GM18861 (cell line): ENCODE data around the gene CCDC179.
A peak's percentile ranks its signal among the peaks of the same experiment; 100 is the strongest.

ENCODE experiments used
- ATAC-seq: cut with Tn5 transposase; IDR thresholded peaks from one replicate; pipeline ENCODE4 v1.9.1; 2021; ENCODE audit not compliant: unreplicated experiment

Gene CCDC179

GRCh38 chr11:22860241-22860640 is at the start of gene CCDC179:
TSS of gene CCDC179 (minus strand) at chr11:22860474. CDS start at chr11:22860421, 53 bp downstream.
- no peak for ATAC-seq

DNA sequence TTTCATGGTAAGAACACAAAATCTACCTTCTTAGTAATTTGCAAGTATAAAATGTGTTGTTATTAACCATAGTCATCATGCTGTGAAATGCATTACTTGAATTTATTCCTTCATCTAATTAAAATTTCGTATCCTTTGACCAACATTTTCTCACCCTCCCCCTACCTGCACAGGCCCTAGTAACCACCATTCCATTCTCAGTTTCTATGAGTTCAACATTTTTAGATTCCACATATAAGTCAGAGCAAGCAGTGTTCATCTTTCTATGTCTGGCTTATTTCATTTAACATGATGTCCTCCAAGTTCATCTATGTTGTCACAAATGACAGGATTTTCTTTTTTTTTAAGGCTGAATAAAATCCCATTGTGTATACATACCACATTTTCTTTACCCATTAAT is 43.5 kb upstream of the CCDC179 start:
- ATAC-seq, result peak; percentile 42

DNA sequence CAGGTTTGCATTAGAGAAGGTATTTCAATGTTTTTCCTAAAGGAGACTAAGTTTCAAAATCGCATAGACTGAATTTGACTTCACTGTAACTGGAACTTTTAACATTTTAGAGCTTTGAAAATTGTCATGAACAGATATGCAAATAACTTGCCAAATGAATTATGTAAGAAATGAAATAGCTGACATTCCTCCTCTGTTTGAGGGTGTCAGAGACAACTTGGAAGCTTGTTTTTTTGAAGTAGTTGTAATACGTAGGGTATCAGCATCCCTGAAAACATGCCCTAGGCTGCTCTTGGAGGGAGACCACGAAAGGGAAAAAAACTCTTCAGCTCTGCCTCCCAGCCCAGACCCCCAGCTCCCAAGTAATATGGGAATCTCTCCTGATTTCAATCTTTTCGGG is 41.3 kb upstream of the CCDC179 start:
- no peak for ATAC-seq

- ATAC-seq, result no peak
These were observed 40.7 kb upstream of the CCDC179 start for GRCh38 chr11:22900764-22901486.

DNA sequence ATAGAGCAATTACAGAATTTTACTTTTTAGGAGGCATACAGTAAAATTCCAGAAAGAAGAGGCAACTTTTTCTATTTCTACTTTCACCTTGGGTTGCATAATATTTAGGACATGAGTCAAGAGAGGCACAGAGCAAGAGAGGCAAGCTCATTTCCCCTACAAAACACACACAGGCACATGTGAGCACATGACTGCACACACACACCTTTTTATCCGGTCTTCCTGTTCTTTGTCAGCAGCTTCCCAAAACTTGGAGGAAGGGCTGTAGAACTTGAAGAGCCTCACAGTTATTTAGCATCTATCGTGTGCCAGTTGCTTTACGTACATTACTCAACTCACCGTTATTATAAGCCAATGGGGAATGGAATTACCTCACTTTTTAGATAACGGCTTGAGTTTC is 37.8 kb upstream of the CCDC179 start:
- no peak for ATAC-seq

GRCh38 chr11:22890227-22890626 is 30.0 kb upstream of the CCDC179 start:
- no peak for ATAC-seq

DNA sequence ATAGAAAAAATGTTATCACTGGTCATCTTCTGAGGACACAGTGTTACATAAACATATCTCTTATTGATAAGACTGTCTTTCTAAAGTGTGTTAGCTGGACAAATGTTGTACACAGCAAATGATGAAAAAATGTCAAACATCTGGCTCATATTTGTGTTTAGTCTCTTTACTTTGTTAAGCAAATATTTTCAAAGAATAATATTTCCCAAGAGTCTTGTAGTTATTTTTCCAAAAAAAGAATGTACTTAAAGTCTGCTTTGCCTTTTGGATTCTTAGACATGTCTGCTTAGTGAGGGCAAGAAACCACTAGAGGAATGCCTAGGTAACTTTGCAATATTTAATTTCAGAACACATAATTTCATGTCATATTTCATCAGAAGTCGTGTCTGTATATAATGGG is 23.9 kb upstream of the CCDC179 start:
- no peak for ATAC-seq

- ATAC-seq, result no peak
These were observed 19.4 kb upstream of the CCDC179 start for GRCh38 chr11:22879630-22880029.

GRCh38 chr11:22878604-22879003 is 18.3 kb upstream of the CCDC179 start:
- no peak for ATAC-seq

GRCh38 chr11:22878039-22878438 is 17.8 kb upstream of the CCDC179 start:
- no peak for ATAC-seq

DNA sequence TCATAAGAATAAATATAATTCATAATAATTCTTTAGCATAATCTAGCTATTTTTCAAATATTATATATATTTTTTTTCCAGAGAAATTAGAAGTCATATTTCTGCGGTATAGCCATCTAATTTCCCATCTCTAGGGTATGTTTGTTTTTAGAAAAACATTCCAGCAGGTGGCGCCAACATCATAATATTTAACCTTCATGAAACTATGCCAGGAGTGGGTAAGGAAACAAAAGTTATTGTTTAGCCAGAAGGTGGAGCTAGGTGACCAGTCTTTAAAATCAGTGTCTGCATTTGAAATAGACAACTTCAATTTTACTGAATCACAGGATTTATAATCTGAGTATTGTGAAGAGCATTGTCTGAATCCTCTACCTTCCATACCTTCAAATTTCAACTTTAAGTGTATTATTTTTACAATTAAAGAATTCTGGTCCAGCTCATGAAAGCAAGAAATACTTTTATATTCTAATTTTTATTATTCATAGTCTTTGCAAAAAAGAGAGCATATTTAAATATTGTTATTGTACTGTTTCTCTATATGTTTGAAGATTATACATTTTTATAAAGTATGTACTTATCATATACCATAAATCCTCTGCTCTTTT is 15.7 kb upstream of the CCDC179 start:
- peak; percentile 95 for ATAC-seq

GRCh38 chr11:22869325-22869724 is 9.1 kb upstream of the CCDC179 start:
- ATAC-seq, result no peak

- ATAC-seq, result no peak
These were observed 518 bp downstream of the CCDC179 start for GRCh38 chr11:22859756-22860155.

DNA sequence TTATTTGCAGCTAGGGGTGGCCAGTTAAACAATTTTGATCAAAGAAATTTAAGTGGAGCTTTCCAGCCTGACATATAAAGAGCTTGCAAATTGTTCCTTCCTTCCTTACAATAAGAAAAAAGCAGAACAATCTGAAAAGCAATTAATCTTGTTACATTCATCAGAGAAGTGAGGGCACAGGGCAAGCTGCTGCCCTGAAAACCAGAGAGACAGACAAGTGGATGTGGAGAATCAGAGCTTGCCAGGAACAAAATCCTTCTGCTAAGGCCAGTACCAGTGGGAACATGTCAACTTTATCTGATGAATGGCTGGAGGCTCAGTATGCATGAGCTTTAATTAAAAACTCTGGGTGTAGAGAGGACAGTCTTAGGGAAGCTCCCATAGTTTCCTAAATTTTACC is 8.8 kb downstream of the CCDC179 start:
- ATAC-seq, result no peak

GRCh38 chr11:22846726-22847125 is 13.5 kb downstream of the CCDC179 start:
- no peak for ATAC-seq

DNA sequence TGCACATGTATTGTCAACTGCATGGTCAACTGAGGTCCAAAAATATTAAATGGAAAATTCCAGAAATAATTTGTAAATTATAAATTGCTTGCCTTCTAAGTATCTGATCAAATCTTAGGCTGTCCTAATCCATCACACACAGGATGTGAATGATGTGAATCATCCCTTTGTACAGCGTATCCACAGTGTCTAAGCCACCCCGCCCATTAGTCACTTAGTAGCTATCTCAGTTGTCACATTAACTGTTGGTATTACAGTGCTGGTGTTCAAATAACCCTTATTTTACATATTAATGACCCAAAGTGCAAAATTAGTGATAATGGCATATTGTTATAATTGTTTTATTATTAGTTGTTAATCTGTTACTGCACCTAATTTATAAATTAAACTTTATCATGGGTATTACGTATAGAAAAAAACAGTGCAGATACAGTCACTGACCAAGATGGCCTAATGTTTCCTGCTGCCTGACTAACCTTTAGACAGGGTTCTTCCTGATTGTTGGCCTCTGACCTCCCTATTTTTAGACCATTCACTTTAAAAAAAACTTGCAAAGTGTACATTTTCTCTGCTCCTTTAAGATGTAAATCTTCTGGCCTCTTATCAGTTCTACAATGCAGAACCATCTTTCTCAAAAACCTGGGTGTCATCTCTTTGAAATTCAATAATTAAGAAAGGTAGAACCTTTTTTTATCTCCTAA is 27.8 kb downstream of the CCDC179 start:
- ATAC-seq, result no peak

GRCh38 chr11:22830082-22830414 is 30.2 kb downstream of the CCDC179 start:
- ATAC-seq, result no peak

DNA sequence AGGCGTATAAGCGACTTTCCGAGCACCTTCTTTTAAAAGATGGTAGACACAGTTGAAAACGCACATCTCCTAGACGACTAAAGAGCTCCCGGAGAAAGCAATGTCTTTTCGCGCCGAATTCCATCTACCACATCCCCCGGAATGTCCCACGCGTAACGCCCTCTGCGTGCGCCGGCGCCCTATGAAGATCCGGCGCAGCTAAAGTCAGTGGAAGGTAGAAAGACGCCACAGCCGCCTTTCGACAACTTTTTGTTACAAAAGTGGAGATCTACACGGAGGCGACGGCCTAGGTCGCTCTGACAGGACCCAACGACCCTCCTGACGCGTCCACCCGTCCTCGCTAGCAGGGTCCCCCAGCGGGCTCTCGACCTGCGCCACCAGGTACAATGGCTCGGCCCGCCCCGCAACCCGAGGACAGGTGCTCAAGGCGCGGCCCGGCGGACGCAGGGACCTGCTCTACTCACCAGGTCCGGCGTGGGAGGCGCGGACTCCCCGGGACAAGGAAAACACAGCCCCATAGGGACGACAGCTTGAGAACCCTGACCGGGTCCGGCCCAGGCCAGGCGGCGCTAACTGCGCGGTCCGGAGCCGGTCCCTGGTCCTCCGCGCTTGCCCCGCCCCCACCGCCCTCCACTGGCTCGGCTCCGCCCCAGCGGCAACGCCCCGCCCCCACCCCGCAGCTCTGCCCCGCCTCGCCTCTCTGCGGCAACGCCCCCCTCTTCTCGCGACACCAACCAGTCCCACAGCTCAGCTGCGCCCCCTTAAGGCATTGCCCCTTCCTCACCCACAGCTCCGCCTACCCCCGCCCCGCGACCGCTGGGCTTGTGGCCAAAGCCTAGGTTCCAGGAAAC is 30.8 kb downstream of the CCDC179 start, which contains the start of gene SVIP:
Gene SVIP (minus strand): TSS at position 571 of the 851 bp plus-strand sequence. CDS start 53 bp downstream, at position 518.
- ATAC-seq, result peak; percentile 89

DNA sequence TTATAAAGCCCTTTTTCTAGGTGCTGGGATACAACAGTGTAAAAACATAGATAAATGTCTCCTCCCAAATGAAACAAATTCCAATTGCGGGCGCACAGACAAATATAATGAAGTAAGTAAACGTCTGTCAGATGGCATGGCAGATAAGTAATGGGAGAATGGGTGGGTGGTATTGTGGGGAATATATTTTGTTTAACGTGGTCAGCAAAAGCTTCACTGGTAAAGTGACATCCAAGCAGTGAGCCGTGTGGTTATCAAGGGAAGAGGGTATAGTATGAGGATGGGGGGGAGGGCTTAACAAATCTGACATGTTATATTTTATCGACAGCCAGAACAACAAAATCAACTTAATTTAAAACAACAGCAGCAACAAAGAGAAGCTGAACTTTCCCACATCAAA is 31.9 kb downstream of the CCDC179 start:
- ATAC-seq, result no peak

GRCh38 chr11:22822203-22822602 is 38.1 kb downstream of the CCDC179 start:
- ATAC-seq, result no peak

GRCh38 chr11:22809893-22810292 is 50.4 kb downstream of the CCDC179 start:
- no peak for ATAC-seq
